Activated CD4-positive, alpha-beta memory T cell treated with anti-CD3 and anti-CD28 coated beads, Interleukin-2, amount 10 ng/mL, durations not matched to agents 7 days and 5 days (primary cell): Measurements from ENCODE around the gene GRK1. TPM values are rescaled to one million over a fixed set of nuclear protein-coding genes. Genes with fewer than 3 reads are reported as not detected.

Source experiments
- CTCF ChIA-PET: fragments of 350-600 bp; sonication (Branson Sonifier 250); formaldehyde crosslinking; loops from one replicate; lab custom pipeline; 2021; ENCODE audit warnings: antibody characterized with exemption, inconsistent platforms; lab: Charles Lee
- POLR2A ChIA-PET: fragments of 350-600 bp; sonication (Branson Sonifier 250); formaldehyde crosslinking; loops from one replicate; lab custom pipeline; 2021; ENCODE audit warnings: antibody characterized with exemption; lab: Charles Lee
- DNase-seq: peaks from one replicate; pipeline ENCODE4 v3.0.0-alpha.2; 2020
- H3K27ac Mint-ChIP-seq: one replicate; pipeline ENCODE4 v1.8.0; 2021; ENCODE audit warnings: mild to moderate bottlenecking, mixed read lengths
- H3K27me3 Mint-ChIP-seq: one replicate; pipeline ENCODE4 v1.8.0; 2021; ENCODE audit warnings: mixed read lengths
- H3K36me3 Mint-ChIP-seq: one replicate; pipeline ENCODE4 v1.8.0; 2021; ENCODE audit warnings: low read depth, mixed read lengths
- H3K4me1 Mint-ChIP-seq: one replicate; pipeline ENCODE4 v1.8.0; 2021; ENCODE audit warnings: mixed read lengths
- H3K4me3 Mint-ChIP-seq: one replicate; pipeline ENCODE4 v1.8.0; 2021; ENCODE audit warnings: mild to moderate bottlenecking, mixed read lengths
- H3K9me3 Mint-ChIP-seq: one replicate; pipeline ENCODE4 v1.8.0; 2021; ENCODE audit warnings: mixed read lengths
- total RNA-seq, 2 experiments: library from RNA; stranded (reverse); gene quantifications; one replicate each; pipeline ENCODE4 v1.2.3, GENCODE V29; 2021

GRK1 gene
- total RNA-seq, 2 experiments from 2014 or later, result not detected

DNA sequence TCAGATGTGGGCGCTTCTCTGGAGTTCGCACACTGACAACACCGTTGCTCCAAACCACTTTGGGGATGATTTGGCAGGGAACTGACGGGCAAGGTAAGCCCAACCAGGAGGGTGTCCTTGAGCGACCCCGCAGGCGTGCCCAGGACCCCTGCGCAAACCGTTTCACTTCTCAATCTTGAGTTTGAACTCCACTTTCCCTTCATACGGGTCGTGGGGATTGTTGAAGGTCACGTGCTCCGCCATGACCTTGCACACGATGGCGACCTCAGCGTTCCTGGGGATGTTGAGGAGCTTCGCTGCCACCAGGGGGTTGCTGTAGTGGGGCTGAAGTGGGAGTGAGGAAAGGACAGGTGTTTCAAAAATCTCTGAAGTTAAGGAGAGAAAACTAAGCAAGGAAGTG lies 17.8 kb upstream of the GRK1 start:
- Mint-ChIP-seq H3K27me3 (no peaks in the 10 kb centered on the region), H3K9me3 (no peaks in the 10 kb centered on the region), H3K4me3 (no peak overlapping the region), H3K36me3 (no peaks in the 10 kb centered on the region), H3K27ac (no peak overlapping the region), H3K4me1 (peaks cover 5% of the 10 kb centered on the region)
- CTCF ChIA-PET, result no interaction called here
- POLR2A ChIA-PET, result no interaction called here
- DNase-seq, result no peak

DNA sequence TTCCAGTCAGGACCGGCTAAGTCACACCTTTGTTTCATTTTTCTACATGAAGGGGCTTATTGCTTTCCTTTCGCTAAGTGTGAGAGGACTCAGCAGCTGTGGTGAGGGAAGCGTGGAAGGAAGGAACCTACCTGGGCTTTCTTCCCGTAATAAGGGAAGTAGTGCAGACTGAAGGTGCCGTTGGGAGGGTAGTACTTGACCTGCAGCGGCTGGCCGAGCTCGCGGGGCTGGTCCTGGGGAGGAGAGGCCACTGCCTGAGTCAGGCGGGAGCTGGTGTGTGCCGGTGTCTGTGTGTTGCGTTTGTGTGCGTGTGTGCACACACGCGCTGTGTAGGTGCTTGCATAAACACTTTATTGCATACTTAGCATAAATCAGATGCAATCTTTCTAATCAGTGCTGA lies 16.7 kb upstream of the GRK1 start:
- H3K27ac Mint-ChIP-seq, result no peak overlapping the region
- H3K4me1 Mint-ChIP-seq, result peaks cover 5% of the 10 kb centered on the region
- no peak for DNase-seq
- no peaks in the 10 kb centered on the region for H3K27me3 Mint-ChIP-seq
- no peaks in the 10 kb centered on the region for H3K9me3 Mint-ChIP-seq
- ChIA-PET POLR2A (no interaction called here), CTCF (no interaction called here)
- no peaks in the 10 kb centered on the region for H3K36me3 Mint-ChIP-seq
- H3K4me3 Mint-ChIP-seq, result no peak overlapping the region

DNA sequence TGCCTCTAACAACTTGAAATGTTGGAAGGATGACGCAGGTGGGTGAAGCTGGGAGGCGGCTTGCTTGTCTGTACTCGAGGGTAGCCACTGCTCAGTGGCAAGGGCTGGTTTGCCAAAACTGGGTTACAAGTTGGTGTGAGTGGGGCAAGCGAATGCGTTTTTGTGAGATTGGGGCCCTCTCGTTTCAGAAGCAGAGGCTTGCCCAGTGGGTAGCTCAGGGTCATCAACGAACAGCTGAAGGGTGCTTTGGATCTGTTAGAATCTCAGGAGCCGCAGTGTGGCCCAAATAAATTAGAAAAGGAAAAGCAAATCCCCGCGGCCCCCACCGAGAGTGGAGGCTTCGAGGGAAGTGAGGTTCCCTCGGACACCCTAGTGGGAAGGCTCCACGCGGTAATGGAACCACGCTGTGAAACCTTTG lies 16.3 kb upstream of the GRK1 start:
- Mint-ChIP-seq H3K27me3 (no peaks in the 10 kb centered on the region), H3K27ac (no peak overlapping the region)
- CTCF ChIA-PET, result no interaction called here

DNA sequence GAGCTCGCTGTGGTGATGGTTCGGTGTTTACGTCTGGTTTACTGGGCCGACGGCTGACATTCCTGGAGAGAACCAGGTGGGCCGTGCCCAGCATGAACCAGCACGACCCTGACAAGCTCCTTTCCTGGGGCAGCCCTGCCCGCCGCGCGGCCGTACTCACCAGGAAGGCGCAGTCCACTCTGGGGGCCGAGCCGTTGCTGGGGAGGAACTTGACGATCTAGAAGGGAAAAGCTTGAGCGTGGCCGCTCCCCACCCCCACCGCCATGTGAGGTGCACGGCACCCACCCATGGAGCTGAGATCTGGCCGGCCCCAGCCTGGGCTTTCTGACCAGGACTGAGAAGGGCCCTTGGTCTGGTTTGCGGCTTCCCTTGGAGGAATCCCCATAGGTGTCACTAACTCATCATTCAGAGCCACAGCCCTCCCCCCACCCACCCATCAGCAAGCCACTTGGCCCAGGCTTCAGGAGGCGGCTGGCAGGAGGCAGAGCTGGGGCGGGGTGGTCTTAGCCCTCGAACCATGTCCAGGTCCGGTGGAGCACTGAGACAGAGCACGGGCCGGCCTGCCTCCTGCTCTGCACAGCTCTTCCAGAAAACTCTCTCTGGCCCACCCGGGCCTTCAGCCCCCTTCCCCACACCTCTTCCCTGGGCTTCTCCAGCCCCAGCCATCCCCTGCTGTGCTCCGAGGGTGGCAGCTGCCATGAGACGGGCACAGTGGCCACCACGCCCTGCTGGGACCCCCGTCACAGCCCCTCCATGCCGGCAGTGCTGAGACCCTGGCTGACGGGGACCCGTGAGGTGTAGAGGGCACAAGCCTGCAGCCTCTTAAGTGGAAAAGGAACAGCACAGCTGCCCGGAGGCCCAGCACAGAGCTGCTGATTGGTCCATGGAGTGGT lies 15.3 kb upstream of the GRK1 start:
- Mint-ChIP-seq H3K4me1 (peaks cover under 1% of the 10 kb centered on the region), H3K4me3 (no peak overlapping the region), H3K9me3 (no peaks in the 10 kb centered on the region), H3K36me3 (no peaks in the 10 kb centered on the region), H3K27me3 (no peaks in the 10 kb centered on the region), H3K27ac (no peak overlapping the region)
- ChIA-PET POLR2A (no interaction called here), CTCF (no interaction called here)
- no peak for DNase-seq

More for the DNA sequence above, 16.3 kb upstream of the GRK1 start:
- Mint-ChIP-seq H3K36me3 (no peaks in the 10 kb centered on the region), H3K9me3 (no peaks in the 10 kb centered on the region), H3K4me1 (peaks cover 5% of the 10 kb centered on the region), H3K4me3 (no peak overlapping the region)
- no peak for DNase-seq
- POLR2A ChIA-PET, result no interaction called here

DNA sequence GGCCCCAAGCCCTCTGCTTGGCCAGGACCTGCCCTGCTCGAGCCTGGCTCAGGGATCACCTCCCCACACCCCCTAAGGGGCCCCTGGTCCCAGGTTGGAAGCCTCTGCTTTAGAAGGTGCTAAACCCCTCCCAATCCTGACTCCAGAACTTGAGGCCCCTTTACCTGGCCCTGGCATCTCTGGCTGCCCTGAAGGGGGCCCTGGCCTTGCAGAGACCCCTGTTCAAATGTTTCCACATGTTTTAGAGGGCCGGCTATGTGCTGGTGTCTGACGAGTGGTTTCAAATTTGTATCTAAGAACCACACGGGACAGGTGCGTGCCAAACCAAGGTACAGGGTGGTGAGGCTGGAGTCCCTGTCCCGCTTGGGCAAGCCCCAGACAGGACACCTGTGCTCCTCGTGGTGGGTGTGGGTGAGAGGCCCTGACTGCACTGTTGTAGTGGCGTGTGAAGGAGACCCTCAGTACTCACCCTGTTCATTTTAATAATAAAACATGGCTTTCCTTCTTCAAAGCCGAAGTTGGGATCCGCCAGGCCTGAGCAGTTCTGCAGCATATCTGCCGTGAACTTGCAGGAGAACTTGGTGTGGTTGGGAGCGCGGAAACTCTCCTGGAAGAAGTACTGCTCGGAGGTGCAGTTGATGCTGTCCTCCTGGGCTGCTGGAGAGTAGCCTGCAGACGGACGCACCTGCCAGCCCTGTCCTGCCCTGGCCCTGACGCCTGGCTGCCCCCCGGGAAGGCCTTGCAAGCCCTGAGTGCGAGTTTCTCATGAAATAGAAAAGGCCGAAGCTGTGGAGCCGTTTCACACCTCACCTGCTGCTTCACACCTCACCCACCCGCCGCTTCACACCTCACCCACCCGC lies 14.4 kb upstream of the GRK1 start:
- H3K9me3 Mint-ChIP-seq, result no peaks in the 10 kb centered on the region
- no peaks in the 10 kb centered on the region for H3K27me3 Mint-ChIP-seq
- H3K4me1 Mint-ChIP-seq, result no peaks in the 10 kb centered on the region
- H3K36me3 Mint-ChIP-seq, result no peaks in the 10 kb centered on the region
- ChIA-PET CTCF (no interaction called here), POLR2A (no interaction called here)
- H3K4me3 Mint-ChIP-seq, result no peak overlapping the region
- DNase-seq, result no peak
- H3K27ac Mint-ChIP-seq, result no peak overlapping the region

DNA sequence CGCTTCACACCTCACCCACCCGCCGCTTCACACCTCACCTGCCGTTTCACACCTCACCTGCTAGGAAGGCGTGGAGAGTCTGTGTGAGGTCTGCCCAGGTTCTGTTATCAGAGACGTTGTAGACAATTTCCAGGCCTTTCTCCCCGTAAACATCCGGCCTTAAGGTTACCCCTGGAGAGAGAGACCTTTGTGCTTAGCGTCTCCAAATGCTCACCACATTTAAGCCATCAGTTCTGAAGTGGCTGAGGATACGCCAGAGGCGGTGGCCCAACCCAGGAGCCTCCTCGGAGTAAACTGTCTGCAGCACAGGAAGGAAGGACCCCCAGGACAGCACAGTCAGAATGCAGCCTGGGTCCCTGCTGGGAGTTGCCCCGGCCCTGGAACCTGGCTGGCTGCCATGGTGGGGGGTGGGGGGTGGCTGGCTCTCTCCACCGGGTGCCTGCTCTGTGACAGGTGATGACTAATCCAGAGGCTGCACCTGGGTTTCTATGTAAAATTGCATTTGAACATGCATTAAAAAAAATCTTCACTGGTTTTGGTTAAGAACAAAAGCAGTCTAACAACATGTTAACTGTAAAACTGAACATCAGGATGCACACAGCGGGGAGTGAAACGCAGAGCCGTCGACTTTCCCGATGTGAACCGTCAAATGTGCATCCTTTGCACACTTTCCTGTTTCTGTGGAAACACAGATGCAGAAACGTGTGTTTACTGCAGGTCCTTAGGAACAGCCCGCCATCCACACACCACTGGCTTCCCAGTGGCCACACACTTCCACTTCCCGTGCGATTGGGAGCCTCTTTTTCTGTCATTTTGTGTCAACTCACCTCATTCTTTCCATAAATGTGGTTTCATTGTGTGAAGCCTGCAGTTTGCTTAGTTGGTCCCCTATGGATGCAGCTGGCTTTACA lies 13.5 kb upstream of the GRK1 start:
- ChIA-PET POLR2A (no interaction called here), CTCF (no interaction called here)
- H3K27me3 Mint-ChIP-seq, result no peaks in the 10 kb centered on the region
- no peaks in the 10 kb centered on the region for H3K9me3 Mint-ChIP-seq
- DNase-seq, result no peak
- H3K36me3 Mint-ChIP-seq, result no peaks in the 10 kb centered on the region
- H3K4me3 Mint-ChIP-seq, result no peak overlapping the region
- no peak overlapping the region for H3K27ac Mint-ChIP-seq
- H3K4me1 Mint-ChIP-seq, result no peaks in the 10 kb centered on the region

DNA sequence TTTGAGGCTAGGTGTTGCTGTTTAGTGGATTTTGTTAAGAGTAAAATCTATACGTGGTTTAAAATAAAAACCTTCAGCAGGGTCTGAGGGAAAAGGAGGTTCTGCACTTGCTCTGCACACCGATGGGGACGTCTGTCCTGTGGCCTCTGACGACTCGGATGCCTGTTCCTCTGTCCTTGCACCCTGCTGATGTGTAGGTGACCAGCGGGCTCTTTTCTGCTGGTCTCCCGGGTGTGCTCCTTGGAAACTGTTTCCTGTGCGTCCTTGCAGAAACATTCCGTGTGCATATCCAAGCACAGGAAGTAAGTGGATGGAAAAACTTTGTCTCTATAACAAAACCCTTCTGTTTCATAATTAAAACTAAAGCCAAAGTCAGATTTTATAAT lies 12.9 kb upstream of the GRK1 start:
- Mint-ChIP-seq H3K27ac (no peak overlapping the region), H3K27me3 (no peaks in the 10 kb centered on the region), H3K9me3 (no peaks in the 10 kb centered on the region), H3K4me3 (no peak overlapping the region), H3K4me1 (no peaks in the 10 kb centered on the region), H3K36me3 (no peaks in the 10 kb centered on the region)
- POLR2A ChIA-PET, result no interaction called here
- DNase-seq, result no peak
- CTCF ChIA-PET, result no interaction called here

DNA sequence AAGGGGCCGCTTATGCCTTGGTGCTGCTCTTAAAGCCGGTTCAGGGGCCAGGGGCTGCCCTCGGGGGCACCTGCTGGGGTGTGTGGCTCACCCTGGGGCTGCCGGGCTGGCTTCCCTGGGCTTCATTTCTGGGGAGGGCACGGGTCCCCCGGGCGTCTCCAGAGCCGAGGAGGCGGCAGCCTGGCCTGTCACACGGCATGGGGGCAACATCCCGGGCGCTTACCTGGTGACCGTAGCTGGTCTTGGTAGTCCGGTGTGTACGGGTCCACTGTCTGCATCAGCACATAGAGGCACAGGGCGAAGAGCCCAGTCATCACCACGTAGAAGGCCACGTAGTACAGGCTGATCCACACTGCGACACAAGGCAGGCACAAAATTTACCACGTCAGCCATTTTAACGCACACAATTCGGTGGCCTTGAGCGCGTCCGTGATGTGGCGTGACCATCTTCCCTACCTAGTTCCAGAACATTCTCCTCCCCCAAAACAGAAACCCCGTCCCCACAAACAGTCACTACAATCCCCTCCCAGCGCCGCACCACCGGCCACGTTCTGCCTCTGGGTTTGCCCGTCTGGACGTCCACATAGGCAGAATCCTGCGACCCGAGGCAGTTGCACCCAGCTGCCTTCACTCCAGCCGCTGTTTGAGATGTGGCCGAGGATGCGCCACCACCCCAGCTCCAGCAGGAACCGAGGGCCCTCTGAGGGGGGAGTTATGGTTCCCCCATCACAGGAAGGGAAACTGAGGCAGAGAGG lies 12.3 kb upstream of the GRK1 start:
- ChIA-PET POLR2A (no interaction called here), CTCF (no interaction called here)
- no peak for DNase-seq
- no peaks in the 10 kb centered on the region for H3K4me1 Mint-ChIP-seq
- H3K9me3 Mint-ChIP-seq, result no peaks in the 10 kb centered on the region
- no peaks in the 10 kb centered on the region for H3K27me3 Mint-ChIP-seq
- H3K36me3 Mint-ChIP-seq, result no peaks in the 10 kb centered on the region
- no peak overlapping the region for H3K27ac Mint-ChIP-seq
- no peak overlapping the region for H3K4me3 Mint-ChIP-seq

DNA sequence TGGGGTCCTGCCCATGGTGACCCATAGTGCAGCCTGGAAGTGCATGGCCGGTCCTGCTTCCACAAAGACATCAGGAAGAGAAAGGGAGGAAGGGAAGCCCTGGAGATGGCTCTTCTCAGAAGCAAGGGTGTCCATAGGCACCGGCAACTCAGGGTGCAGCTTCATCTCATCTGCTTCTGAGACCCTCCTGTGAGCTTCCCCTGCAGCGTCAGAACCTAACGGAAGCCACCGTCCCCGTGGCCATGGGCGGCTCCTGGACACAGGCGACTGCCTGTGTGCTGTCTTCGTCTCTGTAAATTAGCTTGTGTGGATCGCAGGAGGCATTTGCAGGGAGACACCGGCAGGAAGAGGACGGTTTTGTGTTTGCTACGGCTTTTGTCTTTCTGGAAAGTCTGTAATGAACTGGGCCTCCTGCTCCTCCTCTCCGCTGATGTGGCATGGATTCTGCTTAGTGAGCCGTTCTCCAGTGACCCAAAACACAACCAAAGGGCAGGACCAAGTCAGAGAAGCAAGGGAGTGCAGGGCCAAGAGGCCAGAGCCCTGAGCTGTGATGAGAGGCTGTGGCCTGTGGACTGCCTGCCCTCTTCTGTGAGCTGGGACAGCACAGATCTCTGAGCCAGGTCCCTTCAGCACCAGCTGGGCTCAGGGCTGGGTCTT lies 11.5 kb upstream of the GRK1 start:
- Mint-ChIP-seq H3K27me3 (no peaks in the 10 kb centered on the region), H3K27ac (no peak overlapping the region), H3K9me3 (no peaks in the 10 kb centered on the region), H3K4me1 (no peaks in the 10 kb centered on the region), H3K4me3 (no peak overlapping the region), H3K36me3 (no peaks in the 10 kb centered on the region)
- ChIA-PET CTCF (no interaction called here), POLR2A (no interaction called here)
- DNase-seq, result no peak

DNA sequence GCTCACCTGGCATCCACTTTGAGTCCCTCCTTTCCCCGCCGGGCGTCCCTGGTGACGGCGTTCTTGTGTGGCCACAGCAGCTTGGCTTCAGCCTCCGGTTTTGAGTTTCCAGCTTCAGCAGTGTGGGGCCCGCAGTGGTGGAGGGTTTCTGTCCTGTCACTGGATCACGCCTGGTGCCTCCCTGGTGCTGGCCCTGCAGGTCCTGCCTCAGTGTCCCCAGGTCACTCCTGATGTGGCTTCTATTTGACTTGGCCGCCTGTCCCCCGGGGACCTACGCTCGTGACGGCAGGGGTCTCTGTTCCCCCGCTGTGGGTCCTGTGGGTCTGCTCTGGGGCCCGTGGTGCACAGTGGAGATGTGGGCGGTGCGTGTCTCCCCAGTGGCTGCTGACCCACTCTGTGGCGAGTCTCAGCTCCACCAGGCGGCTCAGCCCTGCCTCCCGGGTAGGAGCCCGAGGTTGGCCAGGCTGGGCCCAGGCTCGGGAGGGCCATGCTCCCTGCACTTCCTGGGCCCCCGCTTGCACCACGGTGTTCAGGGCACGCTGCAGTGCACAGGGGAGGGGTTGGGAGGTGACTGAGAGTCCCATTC lies 10.9 kb upstream of the GRK1 start:
- Mint-ChIP-seq H3K27me3 (peaks cover 5% of the 10 kb centered on the region), H3K27ac (no peak overlapping the region), H3K4me3 (no peak overlapping the region), H3K36me3 (no peaks in the 10 kb centered on the region), H3K4me1 (no peaks in the 10 kb centered on the region), H3K9me3 (peaks cover 5% of the 10 kb centered on the region)
- DNase-seq, result no peak
- POLR2A ChIA-PET, result no interaction called here
- CTCF ChIA-PET, result no interaction called here

DNA sequence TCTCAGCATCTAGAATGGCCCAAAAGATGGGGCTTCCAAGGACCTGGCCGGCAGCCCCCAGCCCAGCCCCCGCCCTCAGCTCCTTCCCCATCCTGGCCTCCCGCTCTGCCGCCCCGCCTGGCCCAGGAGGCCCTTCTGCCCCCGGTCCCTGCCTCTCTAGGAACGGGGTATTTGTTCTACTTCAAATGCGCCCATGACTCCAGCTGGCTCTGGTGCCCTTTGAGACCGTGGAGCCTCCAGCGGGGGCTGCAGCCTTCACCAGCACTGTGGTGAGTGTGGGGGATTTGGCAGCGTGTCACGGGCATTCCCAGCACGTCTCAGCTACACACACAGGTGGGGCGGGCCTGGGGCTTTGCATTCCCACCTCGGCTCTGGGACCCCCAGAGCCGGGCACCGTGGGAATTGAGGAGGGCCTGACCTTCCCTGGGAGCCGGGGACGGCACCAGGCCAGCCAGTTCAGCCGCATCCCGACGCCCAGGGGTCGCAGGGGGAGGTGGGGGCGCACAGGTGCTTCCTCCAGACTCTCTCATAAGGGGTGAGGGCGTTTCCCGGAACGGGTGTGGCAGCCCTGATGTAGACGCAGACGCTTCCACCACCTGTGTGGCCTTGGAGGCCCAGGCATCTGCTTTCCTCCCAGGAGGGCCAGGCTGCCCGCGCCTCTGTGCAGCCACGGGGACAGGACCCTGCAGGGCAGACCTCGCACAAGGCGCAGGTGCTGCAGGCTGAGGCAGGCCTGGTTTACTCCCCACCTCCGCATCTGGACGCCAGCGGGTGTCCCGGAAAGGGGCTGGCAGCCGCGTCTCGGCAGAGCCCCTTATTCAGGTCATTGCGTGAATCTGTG lies 10.0 kb upstream of the GRK1 start:
- no peaks in the 10 kb centered on the region for H3K36me3 Mint-ChIP-seq
- H3K4me1 Mint-ChIP-seq, result no peaks in the 10 kb centered on the region
- peaks cover 14% of the 10 kb centered on the region for H3K27me3 Mint-ChIP-seq
- CTCF ChIA-PET, result no interaction called here
- DNase-seq, result no peak
- no peak overlapping the region for H3K27ac Mint-ChIP-seq
- POLR2A ChIA-PET, result no interaction called here
- H3K4me3 Mint-ChIP-seq, result no peak overlapping the region
- peaks cover 12% of the 10 kb centered on the region for H3K9me3 Mint-ChIP-seq
